GM18517 (cell line): ENCODE data around the gene SCLY.

ENCODE experiments used
- ATAC-seq: cut with Tn5 transposase; IDR thresholded peaks from one replicate; pipeline ENCODE4 v1.9.1; 2021; ENCODE audit warnings: mild to moderate bottlenecking, moderate library complexity; ENCODE audit not compliant: unreplicated experiment

SCLY gene

GRCh38 chr2:238136820-238137537, 76.2 kb downstream of the SCLY start:
- no peak for ATAC-seq

- ATAC-seq: no peak
These were observed 77.1 kb downstream of the SCLY start for GRCh38 chr2:238137885-238138284.

DNA sequence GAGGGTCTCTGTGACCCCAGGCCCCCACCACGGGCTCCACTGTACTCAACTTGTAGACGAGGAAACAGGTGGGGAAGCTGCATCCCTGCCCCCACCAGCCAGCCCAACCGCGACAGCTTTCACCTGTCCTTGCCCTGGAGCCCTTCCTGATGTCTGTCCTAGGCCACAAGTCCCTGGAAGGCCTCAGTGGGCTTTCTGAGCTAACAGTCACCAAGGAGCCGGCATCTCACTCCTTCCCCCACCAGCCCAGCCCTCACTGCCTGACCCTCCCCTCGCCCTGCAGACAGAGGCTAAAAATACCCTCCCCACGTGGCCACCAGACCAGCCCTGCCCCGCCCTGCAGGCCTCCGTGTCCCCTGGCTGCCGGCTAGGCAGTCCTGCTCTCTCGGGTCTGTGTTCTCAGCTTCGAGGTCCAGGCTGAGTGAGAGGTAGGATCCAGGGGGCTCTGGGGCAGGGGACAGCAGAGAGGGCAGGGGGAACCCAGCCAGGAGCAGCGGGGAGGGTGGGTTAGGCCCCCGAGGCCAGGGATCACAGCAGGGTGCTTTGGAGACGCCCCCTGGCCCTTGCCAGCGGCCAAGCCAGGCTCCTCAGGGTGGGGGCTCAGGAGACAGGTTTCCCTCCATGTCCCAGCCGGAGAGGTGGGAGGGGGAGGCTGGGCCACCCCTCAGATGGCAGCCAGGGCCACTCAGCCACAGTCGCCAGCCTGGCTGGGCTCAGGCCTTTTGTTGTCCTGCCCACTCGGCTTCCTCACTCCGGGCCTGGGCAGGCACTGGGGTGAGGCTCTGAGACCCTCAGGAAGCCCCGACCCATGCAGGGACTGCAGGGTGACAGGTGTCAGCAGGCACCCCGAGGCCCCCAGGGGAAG, 77.8 kb downstream of the SCLY start, which contains the start of gene KLHL30:
TSS of gene KLHL30 (plus strand) at position 338 of the 865 bp plus-strand sequence. CDS start 2,087 bp downstream, outside the sequence.
- no peak for ATAC-seq

GRCh38 chr2:238139196-238140039, 78.6 kb downstream of the SCLY start:
- no peak for ATAC-seq

GRCh38 chr2:238140040-238140439, 79.2 kb downstream of the SCLY start:
- no peak for ATAC-seq

DNA sequence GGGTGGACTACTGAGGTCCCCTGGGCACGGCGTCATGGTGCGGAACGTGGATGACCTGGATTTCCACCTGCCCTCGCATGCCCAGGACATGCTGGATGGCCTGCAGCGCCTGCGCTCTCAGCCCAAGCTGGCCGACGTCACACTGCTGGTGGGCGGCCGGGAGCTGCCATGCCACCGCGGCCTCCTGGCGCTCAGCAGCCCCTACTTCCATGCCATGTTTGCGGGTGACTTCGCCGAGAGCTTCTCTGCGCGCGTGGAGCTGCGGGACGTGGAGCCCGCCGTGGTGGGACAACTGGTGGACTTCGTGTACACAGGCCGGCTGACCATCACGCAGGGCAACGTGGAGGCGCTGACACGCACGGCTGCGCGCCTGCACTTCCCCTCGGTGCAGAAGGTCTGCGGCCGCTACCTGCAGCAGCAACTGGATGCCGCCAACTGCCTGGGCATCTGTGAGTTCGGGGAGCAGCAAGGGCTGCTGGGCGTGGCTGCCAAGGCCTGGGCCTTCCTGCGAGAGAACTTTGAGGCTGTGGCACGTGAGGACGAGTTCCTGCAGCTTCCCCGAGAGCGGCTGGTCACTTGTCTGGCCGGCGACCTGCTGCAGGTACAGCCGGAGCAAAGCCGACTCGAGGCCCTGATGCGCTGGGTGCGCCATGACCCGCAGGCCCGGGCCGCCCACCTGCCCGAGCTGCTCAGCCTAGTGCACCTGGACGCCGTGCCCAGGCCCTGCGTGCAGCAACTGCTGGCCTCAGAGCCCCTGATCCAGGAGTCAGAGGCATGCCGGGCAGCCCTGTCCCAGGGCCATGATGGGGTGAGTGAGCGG, 80.1 kb downstream of the SCLY start:
- no peak for ATAC-seq

DNA sequence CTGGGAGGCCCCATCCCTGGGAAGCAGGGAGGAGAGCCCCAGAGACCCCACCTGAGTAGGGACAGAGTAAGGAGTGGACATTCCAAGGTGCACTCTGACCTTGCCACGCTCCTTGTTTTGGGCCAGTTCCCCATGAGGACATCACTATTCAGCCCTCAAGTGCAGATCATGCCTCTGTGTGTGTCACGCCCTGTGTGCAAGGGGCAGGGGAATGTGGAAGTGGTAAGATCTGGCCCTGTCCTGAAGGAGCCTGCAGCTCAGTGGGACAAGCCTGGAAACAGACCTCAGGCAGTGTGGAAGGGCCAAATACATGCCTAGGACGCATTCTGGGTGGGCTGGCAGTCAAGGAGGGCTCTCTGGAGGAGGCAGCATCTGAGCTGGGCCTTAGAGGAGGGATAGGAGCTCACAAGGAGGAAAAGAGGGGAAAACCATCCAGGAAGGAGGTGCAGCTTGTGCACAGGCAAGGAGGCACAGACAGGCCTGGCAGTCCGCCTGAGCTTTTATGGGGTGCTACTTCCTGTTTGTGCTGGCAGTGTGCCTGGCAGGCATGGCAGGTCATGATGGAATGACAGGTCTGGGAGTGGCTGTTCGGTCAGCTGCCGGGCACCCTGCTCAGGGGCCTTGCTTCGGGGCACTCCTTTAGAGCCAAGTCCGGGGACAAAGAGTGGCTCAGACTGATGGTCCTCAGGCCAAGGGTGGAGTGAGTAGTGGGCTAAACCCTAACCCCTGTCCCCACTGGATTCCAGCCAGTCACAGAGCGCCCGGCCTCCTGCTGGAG, 80.9 kb downstream of the SCLY start:
- no peak for ATAC-seq

DNA sequence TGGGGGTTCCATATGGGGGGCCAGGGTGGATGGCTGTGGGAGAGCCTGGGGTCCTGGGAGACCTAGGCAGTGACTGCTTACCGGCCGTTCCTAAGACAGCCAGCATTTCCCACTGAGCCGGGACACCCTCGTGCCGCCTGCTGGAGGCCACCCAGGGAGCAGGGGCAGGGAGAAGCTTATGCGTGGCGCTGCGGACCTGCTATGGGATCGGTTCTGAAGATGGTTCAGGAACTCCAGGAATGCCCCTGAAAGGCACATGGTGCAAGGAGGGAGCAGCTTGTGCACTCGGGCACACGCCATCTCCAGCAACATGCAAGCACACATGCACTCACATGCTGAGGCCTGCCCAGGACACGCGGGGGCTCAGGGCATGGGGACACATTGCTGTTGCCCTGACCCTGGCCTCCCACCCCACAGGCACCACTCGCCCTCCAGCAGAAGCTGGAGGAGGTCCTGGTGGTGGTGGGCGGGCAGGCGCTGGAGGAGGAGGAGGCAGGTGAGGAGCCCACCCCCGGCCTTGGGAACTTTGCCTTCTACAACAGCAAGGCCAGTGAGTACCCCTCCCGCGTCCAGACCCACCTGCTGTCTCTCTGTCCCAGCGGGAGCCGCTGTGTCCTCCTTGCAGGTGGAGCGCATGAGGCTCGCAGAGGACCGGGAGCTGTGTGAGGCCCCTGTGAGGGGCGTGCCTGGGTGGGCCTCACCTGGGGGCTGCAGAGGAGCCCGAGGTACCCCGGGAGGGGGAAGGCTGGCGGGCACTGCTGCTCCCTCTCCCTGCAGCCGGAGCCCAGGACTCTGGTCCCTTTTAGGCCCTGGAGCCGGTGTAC, 81.8 kb downstream of the SCLY start:
- ATAC-seq: no peak

DNA sequence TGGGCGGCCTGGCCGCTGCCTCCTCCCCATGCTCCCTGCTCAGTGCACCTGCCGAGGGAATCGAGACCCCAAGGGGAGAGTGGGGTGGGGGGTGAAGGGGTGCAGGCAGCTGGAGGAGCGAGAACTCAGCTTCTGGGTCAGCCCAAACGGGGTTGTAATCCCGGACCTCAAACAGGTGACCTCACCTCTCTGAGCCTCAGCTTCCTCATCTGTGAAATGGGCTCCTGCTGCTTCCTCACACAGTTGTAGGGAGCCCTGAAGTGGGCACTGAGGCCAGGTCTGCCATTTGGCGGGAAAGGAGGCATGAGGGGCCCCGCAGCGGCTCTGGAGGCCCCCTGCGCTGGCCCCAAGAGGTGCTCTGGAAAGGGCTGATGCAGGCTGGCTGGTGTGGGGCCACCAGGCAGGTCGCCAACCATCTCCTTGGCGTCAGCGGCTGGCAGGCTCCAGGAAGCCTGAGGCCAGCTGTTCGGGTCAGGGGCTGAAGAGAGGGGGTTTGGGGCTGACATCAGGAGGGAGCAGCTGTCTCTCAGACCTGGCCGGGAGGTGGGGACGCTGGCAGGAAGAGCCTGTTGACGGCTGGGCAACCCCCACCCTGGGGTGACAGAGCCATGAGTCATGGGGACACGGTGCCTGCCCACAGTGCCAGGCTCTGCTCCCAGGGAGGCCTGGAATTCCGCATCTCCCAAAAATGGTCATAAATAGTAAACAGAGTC, 82.6 kb downstream of the SCLY start:
- no peak for ATAC-seq

DNA sequence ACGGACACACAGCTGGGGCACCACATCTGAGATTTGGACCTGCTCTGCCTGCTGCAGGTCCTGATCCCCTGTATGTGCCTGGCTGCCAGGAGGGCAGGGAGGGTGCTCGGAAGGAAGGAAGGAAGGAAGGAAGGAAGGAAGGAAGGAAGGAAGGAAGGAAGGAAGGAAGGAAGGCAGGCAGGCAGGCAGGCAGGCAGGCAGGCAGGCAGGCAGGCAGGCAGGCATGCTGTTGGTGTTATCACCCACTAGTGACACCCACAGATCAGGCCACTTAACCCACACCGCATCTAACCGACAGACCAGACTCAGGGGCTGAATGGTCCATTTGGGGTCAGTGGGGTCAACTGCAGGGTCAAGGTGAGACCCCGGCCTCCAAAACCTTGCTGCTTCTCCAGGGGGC, 83.5 kb downstream of the SCLY start:
- no peak for ATAC-seq

- ATAC-seq: no peak
These were observed 84.2 kb downstream of the SCLY start for GRCh38 chr2:238145046-238145445.

DNA sequence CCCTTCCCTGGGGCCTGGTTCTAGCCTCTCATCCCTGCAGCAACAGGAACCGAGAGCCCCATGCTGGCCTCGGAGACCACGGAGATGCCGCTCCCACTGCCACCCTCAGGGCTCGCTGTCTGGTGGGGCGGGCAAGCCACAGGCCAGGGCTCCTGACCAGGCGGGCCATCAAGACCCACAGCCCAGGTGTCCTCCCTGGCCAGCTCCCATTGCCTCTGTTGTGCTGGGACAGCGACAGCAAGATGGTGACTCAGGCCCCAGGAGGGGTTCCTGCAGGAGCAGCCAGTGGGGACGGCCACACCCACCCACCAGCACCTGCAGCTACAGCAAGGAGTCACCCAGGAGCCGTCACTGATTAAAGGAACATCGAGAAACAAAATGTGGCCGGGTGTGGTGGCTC, 85.0 kb downstream of the SCLY start:
- ATAC-seq: no peak

DNA sequence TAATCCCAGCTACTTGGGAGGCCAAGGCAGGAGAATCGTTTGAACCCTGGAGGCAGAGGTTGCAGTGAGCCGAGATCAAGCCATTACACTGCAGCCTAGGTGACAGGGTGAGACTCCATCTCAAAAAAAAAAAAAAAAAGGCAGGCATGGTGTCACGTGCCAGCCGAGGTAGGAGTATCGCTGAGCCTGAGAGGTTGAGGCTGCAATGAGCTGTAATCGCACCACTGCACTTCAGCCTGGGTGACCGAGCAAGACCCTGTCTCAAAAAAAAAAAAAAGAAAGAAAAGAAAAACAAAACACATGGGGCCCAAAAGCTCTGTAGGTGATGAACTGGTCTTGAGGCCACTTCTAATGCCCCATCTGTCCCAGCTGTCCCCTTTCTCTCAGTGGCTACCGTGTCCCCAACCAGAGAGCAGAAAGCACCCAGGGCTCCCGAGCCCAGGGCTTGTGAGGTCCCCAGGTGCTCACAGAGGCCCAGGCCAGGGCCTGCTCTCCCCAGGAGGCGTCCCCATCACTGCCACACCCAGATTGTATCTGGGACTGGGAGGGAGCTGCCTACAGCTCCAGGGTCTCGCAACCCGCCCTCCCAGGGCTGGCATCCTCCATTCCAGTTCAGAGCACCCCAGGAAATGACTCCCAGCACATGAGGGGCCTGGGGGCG, 86.2 kb downstream of the SCLY start:
- ATAC-seq: no peak

- no peak for ATAC-seq
These were observed 88.2 kb downstream of the SCLY start for GRCh38 chr2:238148981-238149380.
